Measurements from ENCODE around the gene IPMK.
"Not testable (repeated sequence)": the region's sequence is repeated elsewhere in the genome, so short reads cannot be mapped to it uniquely, and the experiment has no call there.

The IPMK gene

DNA sequence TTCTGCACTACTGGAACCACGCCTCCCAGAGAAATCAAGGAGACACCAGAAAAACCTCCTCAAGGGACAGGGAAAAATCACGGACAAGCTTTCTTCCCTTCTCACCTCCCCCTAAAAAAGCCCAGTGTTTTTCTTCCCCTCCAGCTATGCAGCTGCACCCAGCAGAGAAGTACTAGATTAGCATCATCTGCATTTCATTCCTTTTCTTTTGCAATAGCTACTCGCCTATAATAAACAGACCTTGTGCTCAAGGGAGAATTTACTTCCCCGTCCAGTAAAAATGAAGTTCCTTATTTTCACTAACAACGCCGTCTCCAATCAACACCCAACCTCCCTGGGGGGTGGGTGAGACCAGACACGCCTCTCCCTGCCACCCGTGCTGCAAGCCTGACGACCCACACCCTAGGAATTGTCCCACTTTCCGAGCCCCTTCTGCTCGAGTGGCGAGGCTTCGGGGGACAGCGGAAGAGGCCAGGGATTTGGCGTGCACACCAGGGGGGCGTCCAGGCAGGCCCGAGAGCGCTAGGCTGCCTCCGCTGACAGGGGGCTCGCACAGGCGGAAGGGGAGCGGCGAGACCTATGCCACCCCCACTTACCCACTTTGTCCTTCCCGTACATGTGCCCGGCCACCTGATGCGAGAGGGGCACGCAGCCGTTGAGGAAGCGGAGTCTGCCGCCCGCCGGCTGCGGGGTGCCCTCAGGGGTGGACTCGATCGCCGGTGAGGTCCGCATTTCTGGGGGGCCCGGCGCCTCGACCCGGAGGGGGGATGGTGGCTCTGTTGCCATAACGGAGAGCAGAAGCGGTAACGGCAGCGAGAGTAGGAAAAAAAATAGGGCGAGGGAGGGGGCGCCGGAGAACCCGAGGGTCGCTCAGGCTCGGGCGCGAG, 625 bp downstream of the IPMK start:
- no peak for DNase-seq

- no peak for DNase-seq
Measured at GRCh38 chr10:58266003-58266825, 1.5 kb downstream of the IPMK start.

- DNase-seq, result no peak
Measured at GRCh38 chr10:58265249-58265648, 2.4 kb downstream of the IPMK start.

DNA sequence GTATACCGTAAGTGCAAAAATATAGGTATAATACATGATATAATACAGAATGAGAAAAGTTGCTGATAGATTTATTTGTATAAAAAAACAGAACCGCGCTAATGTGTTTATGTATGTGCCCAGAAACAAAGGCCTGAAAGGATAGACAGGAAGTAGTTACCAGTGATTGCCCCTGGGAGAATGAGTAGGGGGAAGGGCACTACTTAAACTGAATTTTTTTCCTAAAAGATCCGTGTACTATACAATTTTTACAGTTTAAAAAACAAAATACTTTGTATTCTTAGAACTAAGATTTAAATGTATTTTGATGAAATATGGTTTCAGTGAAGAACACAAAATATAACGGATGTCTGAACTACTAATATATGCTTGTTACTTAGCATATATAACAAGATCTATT, 2.9 kb downstream of the IPMK start:
- no peak for DNase-seq

- no peak for DNase-seq
Measured at GRCh38 chr10:58262766-58263165, 4.9 kb downstream of the IPMK start.

GRCh38 chr10:58260334-58260733, 7.4 kb downstream of the IPMK start:
- no peak for DNase-seq

- no peak for DNase-seq
Measured at GRCh38 chr10:58258977-58259692, 8.6 kb downstream of the IPMK start.

- not testable (repeated sequence) for DNase-seq
Measured at GRCh38 chr10:58256013-58256780, 11.5 kb downstream of the IPMK start.

DNA sequence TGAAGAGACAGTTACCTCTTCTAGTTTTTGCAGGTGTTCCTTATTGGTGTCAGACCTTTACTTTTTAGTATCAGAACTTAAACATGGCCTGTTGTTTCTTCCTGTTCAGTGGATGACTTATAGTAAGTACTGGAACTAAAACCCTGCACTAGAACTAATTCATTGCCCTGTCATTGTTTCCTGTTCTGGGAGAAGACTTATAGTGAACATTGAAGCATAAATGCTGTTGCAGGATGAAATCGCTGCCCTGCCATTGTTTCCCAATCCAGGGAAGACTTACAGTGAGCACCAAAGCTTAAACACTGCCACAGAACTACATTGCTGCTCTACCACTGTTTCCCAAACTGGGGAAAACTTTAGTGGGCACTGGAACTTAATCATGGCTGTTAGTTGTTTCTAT, 13.1 kb downstream of the IPMK start:
- no peak for DNase-seq

DNA sequence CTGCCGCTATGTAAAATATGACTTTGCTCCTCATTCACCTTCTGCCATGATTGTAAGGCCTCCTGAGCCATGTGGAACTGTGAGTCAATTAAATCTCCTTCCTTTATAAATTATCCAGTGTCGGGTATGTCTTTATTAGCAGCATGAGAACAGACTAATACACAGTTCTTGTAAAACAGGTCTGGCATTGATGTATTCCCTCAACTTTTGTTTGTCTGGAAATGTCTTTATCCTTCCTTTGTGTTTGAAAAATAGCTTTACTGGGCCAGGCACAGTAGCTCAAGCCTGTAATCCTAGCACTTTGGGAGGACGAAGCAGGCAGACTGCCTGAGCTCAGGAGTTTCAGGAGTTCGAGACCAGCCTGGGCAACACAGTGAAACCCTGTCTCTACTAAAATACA, 14.5 kb downstream of the IPMK start:
- DNase-seq, result no peak

DNA sequence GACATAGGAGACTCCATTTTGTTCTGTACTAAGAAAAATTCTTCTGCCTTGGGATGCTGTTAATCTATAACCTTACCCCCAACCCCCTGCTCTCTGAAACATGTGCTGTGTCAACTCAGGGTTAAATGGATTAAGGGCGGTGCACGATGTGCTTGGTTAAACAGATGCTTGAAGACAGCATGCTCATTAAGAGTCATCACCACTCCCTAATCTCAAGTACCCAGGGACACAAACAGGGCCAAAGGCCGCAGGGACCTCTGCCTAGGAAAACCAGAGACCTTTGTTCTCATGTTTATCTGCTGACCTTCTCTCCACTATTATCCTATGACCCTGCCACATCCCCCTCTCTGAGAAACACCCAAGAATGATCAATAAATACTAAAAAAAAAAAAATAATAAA, 23.0 kb downstream of the IPMK start:
- not testable (repeated sequence) for DNase-seq

GRCh38 chr10:58244242-58244641, 23.5 kb downstream of the IPMK start:
- DNase-seq, result not testable (repeated sequence)

- not testable (repeated sequence) for DNase-seq
Measured at GRCh38 chr10:58243801-58244200, 23.9 kb downstream of the IPMK start.

DNA sequence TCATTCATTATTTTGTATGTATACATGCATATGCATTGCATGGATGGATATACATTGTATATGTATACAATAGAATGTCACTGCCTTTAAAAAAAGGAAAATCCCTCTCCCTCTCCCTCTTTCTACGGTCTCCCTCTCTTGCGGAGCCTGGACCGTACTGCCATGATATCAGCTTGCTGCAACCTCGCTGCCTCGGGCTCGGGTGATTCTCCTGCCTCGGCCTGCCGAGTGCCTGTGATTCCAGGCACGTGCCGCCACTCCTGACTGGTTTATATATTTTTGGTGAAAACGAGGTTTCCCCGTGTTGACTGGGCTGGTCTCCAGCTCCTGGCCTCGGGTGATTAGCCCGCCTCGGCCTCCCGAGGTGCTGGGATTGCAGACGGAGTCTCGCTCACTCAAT, 24.4 kb downstream of the IPMK start:
- no peak for DNase-seq

DNA sequence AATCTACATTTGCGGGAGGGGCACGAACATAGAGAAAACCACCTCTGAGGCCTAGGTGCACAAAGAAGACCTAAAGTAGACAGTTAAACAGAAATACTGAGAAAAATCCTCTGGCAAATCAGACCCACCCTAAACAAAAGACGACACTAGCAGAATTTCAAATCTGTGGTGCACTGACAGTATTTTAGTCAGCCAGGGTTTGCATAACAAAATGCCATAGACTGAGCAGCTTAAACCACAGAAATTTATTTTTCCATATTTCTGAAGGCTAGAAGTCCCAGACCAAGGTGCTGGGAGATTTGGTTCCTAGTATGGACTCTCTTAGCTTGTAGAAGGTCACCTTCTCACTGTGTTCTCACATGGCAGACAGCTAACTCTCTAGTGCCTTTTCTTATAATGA, 26.3 kb downstream of the IPMK start:
- no peak for DNase-seq

GRCh38 chr10:58240531-58240930, 27.2 kb downstream of the IPMK start:
- DNase-seq, result no peak

DNA sequence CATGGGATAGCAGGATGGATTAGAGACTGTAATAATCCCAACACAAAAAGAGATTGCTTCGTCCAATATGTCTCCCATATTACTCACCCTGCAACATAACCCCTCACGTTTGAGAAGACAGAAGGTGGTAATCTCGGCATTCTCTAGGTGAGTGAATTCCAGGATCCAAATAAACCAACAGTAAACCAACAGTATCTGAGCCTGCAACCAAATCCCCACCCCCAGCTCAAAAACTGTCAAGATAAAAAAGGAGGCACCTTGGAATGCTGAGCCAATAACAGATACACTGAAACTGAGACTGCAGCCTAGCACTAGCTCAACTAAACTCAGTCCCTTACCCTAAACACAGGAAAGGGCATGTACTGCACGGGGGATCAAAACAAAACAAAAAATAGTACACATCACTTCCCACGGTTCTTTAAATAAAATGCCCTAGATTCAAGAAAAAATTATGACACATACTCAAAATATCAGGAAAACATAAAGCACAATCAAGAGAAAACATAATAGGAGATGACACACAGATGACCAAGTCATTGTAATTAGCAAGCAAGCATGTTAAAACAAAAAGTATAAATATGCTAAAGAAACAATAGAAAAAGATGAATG, 28.0 kb downstream of the IPMK start:
- no peak for DNase-seq

GRCh38 chr10:58237014-58237834, 30.5 kb downstream of the IPMK start:
- DNase-seq, result no peak

- DNase-seq, result not testable (repeated sequence)
Measured at GRCh38 chr10:58229856-58230255, 37.8 kb downstream of the IPMK start.

DNA sequence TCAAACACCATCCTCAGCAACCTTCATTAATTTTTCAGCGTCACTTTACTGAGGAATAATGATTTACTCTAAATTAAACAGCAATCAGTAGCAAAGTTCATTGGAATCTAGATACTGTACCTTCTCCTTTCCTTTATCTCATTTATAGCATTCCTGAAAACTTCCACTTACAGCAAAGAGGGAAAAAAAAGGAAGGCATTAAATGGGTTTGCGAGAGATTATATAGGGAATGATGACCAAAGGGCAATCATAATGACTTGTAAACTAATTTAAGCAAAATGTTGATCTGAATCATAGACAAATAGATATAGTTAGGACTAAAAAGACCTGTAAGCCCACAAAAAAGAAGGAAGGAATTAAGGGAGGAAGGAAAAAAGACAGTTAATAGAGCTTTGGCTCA, 42.0 kb downstream of the IPMK start:
- DNase-seq, result no peak

GRCh38 chr10:58220769-58221451, 46.8 kb downstream of the IPMK start:
- no peak for DNase-seq

Measured in NCI-H446 treated with DMSO at 0.1 percent for 48 hours (cell line).